GM21423 (cell line): ENCODE results near the gene HPDL.
A peak's percentile ranks its signal among the peaks of the same experiment; 100 is the strongest.
"Not testable (repeated sequence)": the region's sequence is repeated elsewhere in the genome, so short reads cannot be mapped to it uniquely, and the experiment has no call there.

Experiments used
- ATAC-seq: cut with Tn5 transposase; IDR thresholded peaks from one replicate; pipeline ENCODE4 v1.9.1; 2021; ENCODE audit warnings: mild to moderate bottlenecking, moderate library complexity; ENCODE audit not compliant: unreplicated experiment

HPDL gene

GRCh38 chr1:45326627-45327623 lies at the start of gene HPDL:
Gene HPDL (plus strand): TSS chr1:45326895. CDS start chr1:45327149, 254 bp downstream.
- ATAC-seq, result peak; percentile 61

- no peak for ATAC-seq
These were observed 44.3 kb upstream of the HPDL start for GRCh38 chr1:45282351-45282750.

DNA sequence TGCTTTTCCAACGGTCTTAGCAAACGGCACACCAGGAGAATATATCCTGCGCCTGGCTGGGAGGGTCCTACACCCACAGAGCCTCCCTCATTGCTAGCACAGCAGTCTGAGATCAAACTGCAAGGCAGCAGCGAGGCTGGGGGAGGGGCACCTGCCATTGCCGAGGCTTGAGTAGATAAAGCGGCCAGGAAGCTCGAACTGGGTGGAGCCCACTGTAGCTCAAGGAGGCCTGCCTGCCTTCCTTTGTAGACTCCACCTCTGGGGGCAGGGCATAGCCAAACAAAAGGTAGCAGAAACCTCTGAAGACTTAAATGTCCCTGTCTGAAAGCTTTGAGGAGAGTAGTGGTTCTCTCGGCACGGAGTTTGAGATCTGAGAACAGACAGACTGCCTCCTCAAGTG lies 41.8 kb upstream of the HPDL start:
- not testable (repeated sequence) for ATAC-seq

DNA sequence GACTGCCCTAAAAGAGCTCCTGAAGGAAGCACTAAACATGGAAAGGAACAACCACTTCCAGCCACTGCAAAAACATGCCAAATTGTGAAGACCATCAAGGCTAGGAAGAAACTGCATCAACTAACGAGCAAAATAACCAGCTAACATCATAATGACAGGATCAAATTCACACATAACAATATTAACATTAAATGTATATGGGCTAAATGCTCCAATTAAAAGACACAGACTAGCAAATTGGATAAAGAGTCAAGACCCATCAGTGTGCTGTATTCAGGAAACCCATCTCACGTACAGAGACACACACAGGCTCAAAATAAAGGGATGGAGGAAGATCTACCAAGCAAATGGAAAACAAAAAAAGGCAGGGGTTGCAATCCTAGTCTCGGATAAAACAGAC lies 40.2 kb upstream of the HPDL start:
- ATAC-seq, result not testable (repeated sequence)

DNA sequence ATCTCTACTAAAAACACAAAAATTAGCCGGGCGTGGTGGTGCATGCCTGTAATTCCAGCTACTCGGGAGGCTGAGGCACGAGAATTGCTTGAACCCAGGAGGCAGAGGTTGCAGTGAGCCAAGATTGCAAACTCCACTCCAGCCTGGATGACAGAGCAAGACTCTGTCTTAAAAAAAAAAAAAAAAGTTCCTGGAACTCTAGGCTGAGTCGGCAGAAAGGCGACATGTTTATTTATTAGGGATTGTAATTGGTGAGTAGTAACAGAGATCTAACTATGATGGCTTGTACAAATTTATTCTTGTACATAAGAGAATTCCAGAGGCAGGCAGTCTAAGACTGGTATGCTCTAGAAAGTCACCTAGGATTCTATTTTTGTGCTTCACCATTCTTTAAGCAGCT lies 35.7 kb upstream of the HPDL start:
- ATAC-seq, result not testable (repeated sequence)

- no peak for ATAC-seq
These were observed 35.0 kb upstream of the HPDL start for GRCh38 chr1:45291716-45292115.

- ATAC-seq, result no peak
These were observed 28.9 kb upstream of the HPDL start for GRCh38 chr1:45297666-45298356.

DNA sequence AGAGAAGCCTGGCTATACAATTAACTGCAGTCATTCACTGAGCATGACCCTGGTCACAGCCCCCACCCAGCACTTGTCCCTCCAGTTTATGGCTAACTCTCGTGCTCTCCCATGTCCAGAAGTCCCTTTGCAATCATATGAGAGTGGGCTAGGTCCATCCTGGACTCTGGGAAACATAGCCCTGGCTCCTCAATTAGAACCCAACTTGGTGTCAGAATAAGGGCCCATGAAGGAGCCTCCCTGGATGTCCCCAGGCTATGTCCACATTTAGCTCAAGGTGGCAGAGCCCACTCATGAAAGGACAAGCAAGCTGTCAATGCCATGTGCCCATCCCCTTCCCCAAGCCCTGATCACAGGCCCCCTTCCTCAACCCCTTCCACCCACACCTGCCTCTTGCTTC lies 27.4 kb upstream of the HPDL start:
- ATAC-seq, result no peak

- ATAC-seq, result no peak
These were observed 26.6 kb upstream of the HPDL start for GRCh38 chr1:45299981-45300668.

GRCh38 chr1:45300669-45300997 lies 26.1 kb upstream of the HPDL start:
- no peak for ATAC-seq

DNA sequence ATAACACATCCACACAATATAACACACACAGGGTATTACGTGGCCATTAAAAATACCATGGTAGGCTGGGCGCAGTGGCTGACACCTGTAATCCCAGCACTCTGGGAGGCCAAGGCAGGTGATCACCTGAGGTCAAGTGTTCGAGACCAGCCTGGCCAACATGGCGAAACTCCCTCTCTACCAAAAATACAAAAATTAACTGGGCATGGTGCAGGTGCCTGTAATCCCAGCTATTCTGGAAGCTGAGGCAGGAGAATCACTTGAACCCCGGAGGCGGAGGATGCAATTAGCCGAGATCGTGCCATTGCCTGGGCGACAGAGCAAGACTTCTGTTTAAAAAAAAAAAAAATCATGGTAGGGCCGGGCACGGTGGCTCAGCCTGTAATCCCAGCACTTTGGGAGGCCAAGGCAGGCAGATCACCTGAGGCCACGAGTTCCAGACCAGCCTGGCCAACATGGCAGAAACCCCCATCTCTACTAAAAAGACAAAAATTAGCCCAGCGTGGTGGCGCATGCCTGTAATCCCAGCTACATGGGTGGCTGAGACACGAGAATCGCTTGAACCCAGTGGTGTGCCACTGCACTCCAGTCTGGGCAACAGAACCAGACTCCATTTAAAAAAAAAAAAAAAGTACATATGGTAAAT lies 24.1 kb upstream of the HPDL start:
- ATAC-seq, result no peak

DNA sequence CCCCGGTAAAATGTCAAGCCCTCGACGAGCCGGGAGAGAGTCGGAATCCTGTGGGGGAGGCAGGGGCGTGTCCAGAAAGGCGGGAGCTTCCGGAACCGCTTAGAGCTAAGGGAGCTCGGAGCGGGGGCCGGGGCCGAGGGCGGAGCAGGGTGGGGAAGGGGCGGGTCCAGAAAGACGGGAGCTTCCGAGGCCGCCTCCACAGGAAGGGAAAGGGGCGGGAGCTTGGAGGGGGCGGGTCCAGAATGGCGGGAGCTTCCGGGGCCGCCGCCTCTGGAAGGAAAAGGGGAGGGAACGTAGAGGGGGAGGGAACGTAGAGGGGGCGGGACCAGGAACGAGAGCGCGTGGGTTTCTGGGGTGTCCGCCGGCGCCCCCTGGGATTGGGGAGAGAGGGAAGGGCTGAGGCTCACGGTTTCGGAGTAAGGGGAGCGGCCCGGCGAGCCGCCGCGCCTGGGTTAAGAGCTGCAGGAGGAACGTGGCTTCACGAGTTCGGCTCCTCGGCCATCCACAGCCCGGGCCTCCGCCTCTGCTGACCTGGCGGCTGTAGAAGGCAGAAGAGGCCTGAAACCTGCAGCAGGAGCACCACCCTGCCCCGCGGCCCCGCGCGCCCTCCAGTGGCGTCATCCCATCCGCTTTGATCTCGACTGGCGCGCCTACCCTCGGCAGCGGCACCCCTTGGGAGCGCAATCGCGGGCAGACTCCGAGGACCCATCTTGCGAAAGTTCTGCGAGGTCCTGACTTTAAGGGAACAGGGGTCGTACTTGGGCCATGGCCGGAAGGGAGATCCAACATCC lies 23.0 kb upstream of the HPDL start:
- peak; percentile 68 for ATAC-seq

- no peak for ATAC-seq
These were observed 22.2 kb upstream of the HPDL start for GRCh38 chr1:45304311-45305081.

DNA sequence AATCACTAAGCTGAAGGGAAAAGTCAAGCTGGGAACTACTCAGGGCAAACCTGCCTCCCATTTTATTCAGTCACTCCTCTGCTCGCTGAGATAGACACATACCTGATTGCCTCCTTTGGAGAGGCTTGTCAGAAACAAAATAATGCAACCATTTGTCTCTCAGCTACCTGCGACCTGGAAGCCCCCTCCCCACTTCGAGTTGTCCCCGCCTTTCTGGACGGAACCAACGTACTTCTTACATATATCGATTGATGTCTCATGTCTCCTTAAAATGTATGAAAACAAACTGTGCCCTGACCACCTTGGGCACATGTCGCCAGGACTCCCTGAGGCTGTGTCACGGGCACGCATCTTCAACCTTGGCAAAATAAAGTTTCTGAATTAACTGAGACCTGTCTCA lies 21.5 kb upstream of the HPDL start:
- ATAC-seq, result no peak

GRCh38 chr1:45306319-45306718 lies 20.4 kb upstream of the HPDL start:
- ATAC-seq, result no peak

DNA sequence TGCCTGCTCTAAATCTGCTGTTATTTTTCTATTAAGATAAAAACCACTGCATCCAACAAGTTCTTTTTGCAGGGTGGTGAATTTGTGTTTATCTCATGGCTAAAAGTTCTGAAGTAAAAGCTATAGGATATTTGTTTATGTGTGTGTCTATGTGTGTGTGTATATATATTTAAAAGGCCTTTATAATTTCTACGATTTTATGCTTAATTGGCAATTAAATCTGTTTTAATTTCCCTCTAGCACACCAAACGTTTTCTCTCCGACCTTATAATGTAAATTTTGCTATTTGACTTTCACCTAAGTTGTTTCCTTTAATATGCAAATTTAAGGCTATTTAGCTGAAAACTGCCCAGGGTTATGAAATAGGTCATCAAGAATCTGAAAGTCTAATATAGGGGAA lies 19.8 kb upstream of the HPDL start:
- ATAC-seq, result no peak

- no peak for ATAC-seq
These were observed 12.4 kb upstream of the HPDL start for GRCh38 chr1:45314266-45314665.

DNA sequence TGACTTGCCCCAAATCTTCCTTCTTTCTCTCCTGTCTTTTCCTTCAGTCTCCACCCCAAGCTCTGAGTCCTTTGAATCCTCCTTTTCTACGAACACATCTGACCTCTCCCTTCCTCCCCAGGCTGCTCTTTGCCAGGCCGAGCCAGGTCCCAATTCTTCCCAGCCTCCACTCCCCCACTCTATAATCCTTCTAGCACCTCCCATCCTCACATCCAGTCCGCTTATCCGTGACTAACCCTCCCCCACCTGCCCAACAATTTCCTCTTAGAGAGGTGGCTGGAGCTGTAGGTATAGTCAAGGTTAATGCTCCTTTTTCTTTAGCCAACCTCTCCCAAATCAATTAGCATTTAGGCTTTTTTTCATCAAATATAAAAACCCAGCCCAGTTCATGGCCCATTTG lies 9.5 kb upstream of the HPDL start:
- ATAC-seq, result no peak

DNA sequence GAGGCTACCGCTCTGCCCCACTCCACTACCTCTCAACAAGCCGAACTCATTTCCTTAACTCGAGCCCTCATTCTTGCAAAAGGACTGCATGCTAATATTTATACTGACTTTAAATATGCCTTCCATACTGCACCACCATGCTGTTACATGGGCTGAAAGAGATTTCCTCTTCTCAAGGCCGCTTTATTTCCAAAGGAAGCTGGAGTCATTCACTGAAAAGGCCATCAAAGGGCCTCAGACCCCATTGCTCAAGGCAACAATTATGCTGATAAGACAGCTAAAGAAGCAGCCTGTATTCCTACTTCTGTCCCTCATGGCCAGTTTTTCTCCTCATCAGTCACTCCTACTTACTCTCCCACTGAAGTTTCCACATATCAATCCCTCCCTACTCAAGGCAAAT lies 6.9 kb upstream of the HPDL start:
- no peak for ATAC-seq

- ATAC-seq, result no peak
These were observed 5.3 kb upstream of the HPDL start for GRCh38 chr1:45321444-45321843.
